H9 (cell line): ENCODE data around the gene ADAMTSL4. TPM values are rescaled to one million over a fixed set of nuclear protein-coding genes. Genes with fewer than 3 reads are reported as not detected.

Experiments
- DNase-seq: peaks from one replicate; pipeline ENCODE4 v3.0.0-alpha.2; 2017
- H2AFZ ChIP-seq: one replicate; pipeline ENCODE4 v1.6.1; 2013; ENCODE audit warnings: mild to moderate bottlenecking, low read length, control low read depth, moderate library complexity
- H2AK5ac ChIP-seq: 2 replicates; pipeline ENCODE4 v1.6.1; 2013; ENCODE audit warnings: low read length, control low read depth, mixed read lengths; ENCODE audit not compliant: insufficient read length
- H2BK120ac ChIP-seq: one replicate; pipeline ENCODE4 v1.6.1; 2013; ENCODE audit warnings: low read depth, mild to moderate bottlenecking, low read length, control low read depth, inconsistent platforms; ENCODE audit not compliant: poor library complexity, severe bottlenecking
- H2BK12ac ChIP-seq: 2 replicates; pipeline ENCODE4 v1.6.1; 2013; ENCODE audit warnings: low read length, control low read depth, mixed read lengths, low read depth; ENCODE audit not compliant: insufficient read length
- H2BK15ac ChIP-seq: 2 replicates; pipeline ENCODE4 v1.6.1; 2013; ENCODE audit warnings: low read depth, low read length, control low read depth
- H2BK20ac ChIP-seq: one replicate; pipeline ENCODE4 v1.6.1; 2013; ENCODE audit warnings: low read depth, mild to moderate bottlenecking, low read length, control low read depth, inconsistent platforms; ENCODE audit not compliant: poor library complexity, severe bottlenecking
- H2BK5ac ChIP-seq: 2 replicates; pipeline ENCODE4 v1.6.1; 2013; ENCODE audit warnings: low read length, control low read depth, mixed read lengths; ENCODE audit not compliant: insufficient read length
- H3K14ac ChIP-seq: 2 replicates; pipeline ENCODE4 v1.6.1; 2013; ENCODE audit warnings: low read length, control low read depth; ENCODE audit not compliant: insufficient read depth
- H3K18ac ChIP-seq: 2 replicates; pipeline ENCODE4 v1.6.1; 2013; ENCODE audit warnings: low read depth, mild to moderate bottlenecking, mixed read lengths, low read length, control low read depth; ENCODE audit not compliant: insufficient read length
- H3K23ac ChIP-seq: 2 replicates; pipeline ENCODE4 v1.6.1; 2013; ENCODE audit warnings: low read length, control low read depth, mixed read lengths, low read depth; ENCODE audit not compliant: insufficient read length
- H3K23me2 ChIP-seq: 2 replicates; pipeline ENCODE4 v1.6.1; 2013; ENCODE audit warnings: low read depth, mild to moderate bottlenecking, mixed read lengths, low read length, control low read depth; ENCODE audit not compliant: insufficient read length, poor library complexity, severe bottlenecking
- H3K27ac ChIP-seq: 2 replicates; pipeline ENCODE4 v1.5.1; 2013; ENCODE audit warnings: low read length, control low read depth, mixed read lengths, low read depth; ENCODE audit not compliant: insufficient read length
- H3K27me3 ChIP-seq: 2 replicates; pipeline ENCODE4 v1.6.1; 2013; ENCODE audit warnings: low read length, control low read depth, inconsistent platforms; ENCODE audit not compliant: insufficient read depth
- H3K4ac ChIP-seq: 2 replicates; pipeline ENCODE4 v1.6.1; 2013; ENCODE audit warnings: low read depth, mild to moderate bottlenecking, control low read depth, inconsistent platforms, low read length, moderate library complexity
- H3K4me1 ChIP-seq: 2 replicates; pipeline ENCODE4 v1.6.1; 2013; ENCODE audit warnings: low read length, control low read depth, inconsistent platforms; ENCODE audit not compliant: insufficient read depth
- H3K4me2 ChIP-seq: 2 replicates; pipeline ENCODE4 v1.6.1; 2013; ENCODE audit warnings: low read length, control low read depth, mixed read lengths; ENCODE audit not compliant: insufficient read length, insufficient read depth
- H3K56ac ChIP-seq: 2 replicates; pipeline ENCODE4 v1.6.1; 2013; ENCODE audit warnings: low read depth, mild to moderate bottlenecking, mixed read lengths, low read length, control low read depth; ENCODE audit not compliant: insufficient read length
- H3K79me1 ChIP-seq: 2 replicates; pipeline ENCODE4 v1.6.1; 2013; ENCODE audit warnings: low read depth, mild to moderate bottlenecking, moderate library complexity, low read length, control low read depth, inconsistent platforms; ENCODE audit not compliant: insufficient read depth, poor library complexity, severe bottlenecking
- H3K79me2 ChIP-seq: 2 replicates; pipeline ENCODE4 v1.6.1; 2013; ENCODE audit warnings: low read length, control low read depth, inconsistent platforms; ENCODE audit not compliant: insufficient read depth
- H3K9ac ChIP-seq: 2 replicates; pipeline ENCODE4 v1.6.1; 2013; ENCODE audit warnings: low read length, control low read depth, mixed read lengths; ENCODE audit not compliant: insufficient read length; ENCODE audit errors: extremely low read depth
- H3K9me3 ChIP-seq: one replicate; pipeline ENCODE4 v1.6.1; 2013; ENCODE audit warnings: low read depth, low read length, inconsistent platforms; ENCODE audit not compliant: control insufficient read depth
- H3T11ph ChIP-seq: one replicate; pipeline ENCODE4 v1.6.1; 2013; ENCODE audit warnings: mild to moderate bottlenecking, low read length, control low read depth, inconsistent platforms
- H4K20me1 ChIP-seq: one replicate; pipeline ENCODE4 v1.6.1; 2013; ENCODE audit not compliant: control insufficient read depth, insufficient read length, insufficient read depth
- H4K5ac ChIP-seq: 2 replicates; pipeline ENCODE4 v1.6.1; 2013; ENCODE audit warnings: low read depth, mild to moderate bottlenecking, mixed read lengths, low read length, control low read depth; ENCODE audit not compliant: insufficient read length
- H4K8ac ChIP-seq: replicated peaks from 2 replicates; pipeline ENCODE4 v1.6.1; 2013; ENCODE audit warnings: low read length, control low read depth, mixed read lengths, low read depth; ENCODE audit not compliant: insufficient read length
- H4K91ac ChIP-seq: 2 replicates; pipeline ENCODE4 v1.6.1; 2013; ENCODE audit warnings: low read depth, mild to moderate bottlenecking, moderate library complexity, mixed read lengths, low read length, control low read depth; ENCODE audit not compliant: insufficient read length
- H3K27ac Mint-ChIP-seq, 3 experiments: 2 replicates in 2 of 3; 3 replicates in 1 of 3; pipeline ENCODE4 v1.8.0; 2020 to 2021; ENCODE audit warnings: mixed read lengths in 3 of 3, mild to moderate bottlenecking in 1 of 3, moderate library complexity in 1 of 3
- H3K27me3 Mint-ChIP-seq: 2 replicates; pipeline ENCODE4 v1.8.0; 2021; ENCODE audit warnings: low read depth, mild to moderate bottlenecking, moderate library complexity, mixed read lengths
- H3K36me3 Mint-ChIP-seq, 3 experiments: 2 replicates in 2 of 3; 3 replicates in 1 of 3; pipeline ENCODE4 v1.8.0; 2020 to 2021; ENCODE audit warnings: low read depth in 3 of 3, mixed read lengths in 3 of 3; ENCODE audit not compliant: insufficient read depth in 1 of 3
- H3K4me1 Mint-ChIP-seq, 2 experiments: 2 replicates each; pipeline ENCODE4 v1.8.0; 2020; ENCODE audit warnings: mixed read lengths in 2 of 2
- H3K4me3 Mint-ChIP-seq, 2 experiments: 2 replicates in 1 of 2; 3 replicates in 1 of 2; pipeline ENCODE4 v1.8.0; 2020 to 2021; ENCODE audit warnings: mild to moderate bottlenecking in 2 of 2, mixed read lengths in 2 of 2, moderate library complexity in 1 of 2
- H3K9me3 Mint-ChIP-seq, 2 experiments: 2 replicates in 1 of 2; 3 replicates in 1 of 2; pipeline ENCODE4 v1.8.0; 2020; ENCODE audit warnings: mild to moderate bottlenecking in 2 of 2, mixed read lengths in 2 of 2, moderate library complexity in 1 of 2
- CTCF ChIP-seq: fragments of 200-600 bp; sonication (generic); conservative IDR thresholded peaks from 3 replicates; pipeline ENCODE4 v1.8.0; 2021; ENCODE audit warnings: antibody characterized with exemption, mild to moderate bottlenecking
- WGBS: extraction: QIAGEN DNeasy Blood & Tissue Kit; methylation state at CpG from one replicate; pipeline ENCODE4 v1.1.7; 2013; ENCODE audit warnings: missing lambda C conversion rate, low lambda C conversion rate, mixed read lengths; ENCODE audit not compliant: insufficient read length; ENCODE audit errors: extremely low coverage; 5-methylcytosine and 5-hydroxymethylcytosine counted together
- total RNA-seq: library from RNA; stranded (reverse); gene quantifications from 2 replicates; pipeline ENCODE4 v1.2.1, GENCODE V29; 2021

Gene ADAMTSL4
- total RNA-seq, 1 experiment from 2014 or later = 6.1 TPM

DNA sequence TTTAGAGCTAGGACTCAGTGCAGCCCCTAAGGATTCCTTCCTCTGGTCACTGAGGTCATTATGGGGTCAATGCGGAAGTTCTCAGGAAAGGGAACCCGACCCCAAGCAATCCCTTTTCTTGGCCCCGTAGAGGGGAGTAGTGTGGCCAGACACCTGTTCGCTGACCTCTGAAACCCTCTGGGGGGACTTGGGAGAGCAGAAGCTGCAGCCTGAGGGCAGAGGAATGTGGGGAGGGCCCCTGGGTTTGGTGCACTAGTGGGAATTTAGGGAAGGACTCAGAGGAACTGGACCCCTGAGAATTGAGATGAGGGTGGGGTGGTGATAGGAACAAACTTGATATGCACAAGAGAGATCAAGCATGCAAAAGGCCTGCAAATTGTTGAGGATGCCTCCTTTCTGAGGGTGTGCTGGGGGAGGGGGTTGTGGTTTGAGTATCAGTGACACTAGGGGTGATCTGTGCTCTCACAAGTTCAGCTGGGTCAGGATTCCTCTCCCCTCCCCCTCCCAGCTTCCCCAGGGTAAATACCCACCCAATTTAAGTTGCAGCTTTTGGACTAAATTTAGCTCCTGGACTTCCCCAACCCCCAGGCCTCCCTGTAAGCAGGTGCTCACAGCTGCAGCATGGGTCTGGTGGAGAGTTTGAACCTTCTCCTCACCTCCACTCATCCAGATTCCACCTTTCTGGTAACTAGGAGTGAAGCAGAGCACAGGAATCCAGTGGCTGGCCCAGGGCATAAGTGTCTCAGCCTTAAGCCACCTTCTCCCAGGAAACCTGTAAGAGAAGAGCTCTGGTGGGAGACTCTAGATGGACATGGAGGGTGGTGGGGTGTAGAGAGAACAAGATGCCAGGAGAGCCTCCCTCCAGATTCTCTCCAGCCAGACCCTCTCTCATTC is 13.5 kb downstream of the ADAMTSL4 start:
- no peak overlapping the region for H4K8ac ChIP-seq
- H3K4me1 ChIP-seq = peaks cover 10% of the 10 kb centered on the region
- peak overlapping the region; percentile 95 to 100 (median 99) for H3K27ac Mint-ChIP-seq
- no peak overlapping the region for H3T11ph ChIP-seq
- no peaks in the 10 kb centered on the region for H3K27me3 ChIP-seq
- peaks cover 4% of the 10 kb centered on the region for H3K79me1 ChIP-seq
- no peak overlapping the region for H2BK5ac ChIP-seq
- H3K23me2 ChIP-seq = peaks cover 11% of the 10 kb centered on the region
- H3K79me2 ChIP-seq = peaks cover 4% of the 10 kb centered on the region; the same call in 1 of the 2 replicates
- no peaks in the 10 kb centered on the region; a peak in 1 of 5 replicates for H3K9me3 Mint-ChIP-seq
- peak; percentile 30 for DNase-seq
- H2BK20ac ChIP-seq = no peak overlapping the region
- no peak overlapping the region for H4K91ac ChIP-seq
- no peak overlapping the region for H2AFZ ChIP-seq
- no peak overlapping the region for H3K4ac ChIP-seq
- H2BK12ac ChIP-seq = peak overlapping the region; percentile 18
- H2BK120ac ChIP-seq = no peak overlapping the region
- no peak overlapping the region for H3K56ac ChIP-seq
- H3K9me3 ChIP-seq = no peaks in the 10 kb centered on the region
- H2AK5ac ChIP-seq = no peak overlapping the region
- H3K4me3 Mint-ChIP-seq = peak overlapping the region; percentile 72 to 90
- peak overlapping the region; percentile 59 for H3K18ac ChIP-seq
- no peaks in the 10 kb centered on the region for H3K27me3 Mint-ChIP-seq
- TF ChIP-seq CTCF = no peak
- peak overlapping the region; percentile 58 for H3K9ac ChIP-seq
- H2BK15ac ChIP-seq = no peak overlapping the region
- peaks cover 50 to 54% of the 10 kb centered on the region in 2 experiments for H3K4me1 Mint-ChIP-seq
- H3K14ac ChIP-seq = peak overlapping the region; percentile 49; the same call in 1 of the 2 replicates
- H4K20me1 ChIP-seq = no peaks in the 10 kb centered on the region
- no peak overlapping the region for H4K5ac ChIP-seq
- peak overlapping the region; percentile 97 for H3K27ac ChIP-seq
- H3K36me3 Mint-ChIP-seq = no peaks in the 10 kb centered on the region; a peak in 1 of 7 replicates
- H3K23ac ChIP-seq = no peak overlapping the region
- WGBS = no CpG with 5 or more reads among the region's 4 CpGs
- H3K4me2 ChIP-seq = peak overlapping the region; percentile 94
